ENCODE measurements around the gene EHBP1L1. TPM values are rescaled to one million over a fixed set of nuclear protein-coding genes. Genes with fewer than 3 reads are reported as not detected.

EHBP1L1 gene
- total RNA-seq, 2 experiments from 2014 or later: 115 to 120 TPM

GRCh38 chr11:65595131-65595530 lies 19.3 kb downstream of the EHBP1L1 start:
- CTCF ChIA-PET: interaction anchor here (1.2 to 4.2 kb wide), 4 partner anchors 10 to 23 kb away, joined by 3 to 23 read pairs (median 4); partner anchors contain the start of genes FAM89B, MAP3K11 and PCNX3
- POLR2A ChIA-PET: interaction anchor here (1.8 kb wide), 1 partner anchor 10 kb away, joined by 6 read pairs; no protein-coding TSS in a partner anchor

- ChIA-PET POLR2A (interaction anchor here (0.6 to 1.8 kb wide), 2 partner anchors 9 to 482 kb away, joined by 3 to 6 read pairs; no protein-coding TSS in a partner anchor), CTCF (interaction anchor here (1.1 to 4.2 kb wide), 3 partner anchors 10 to 87 kb away, joined by 3 to 23 read pairs (median 3); partner anchors contain the start of gene FAM89B)
Observed at GRCh38 chr11:65595543-65596281, 19.9 kb downstream of the EHBP1L1 start, which contains the start of gene KCNK7. KCNK7 (minus strand) TSS chr11:65595800; CDS start chr11:65595772, 28 bp downstream.

- POLR2A ChIA-PET: interaction anchor here (1.8 kb wide), 1 partner anchor 8 kb away, joined by 6 read pairs; no protein-coding TSS in a partner anchor
- CTCF ChIA-PET: interaction anchor here (1.1 to 4.2 kb wide), 3 partner anchors 11 to 88 kb away, joined by 3 to 23 read pairs (median 3); partner anchors contain the start of gene FAM89B
Observed at GRCh38 chr11:65596520-65596919, 20.7 kb downstream of the EHBP1L1 start.

- ChIA-PET POLR2A (no interaction called here), CTCF (interaction anchor here (0.6 to 1.3 kb wide), 2 partner anchors 10 to 133 kb away, joined by 3 to 4 read pairs; no protein-coding TSS in a partner anchor)
Observed at GRCh38 chr11:65598258-65598699, 22.4 kb downstream of the EHBP1L1 start.

- CTCF ChIA-PET: interaction anchor here (2.2 kb wide), 1 partner anchor 58 kb away, joined by 8 read pairs; no protein-coding TSS in a partner anchor
- POLR2A ChIA-PET: no interaction called here
Observed at GRCh38 chr11:65599216-65599954, 23.5 kb downstream of the EHBP1L1 start.

GRCh38 chr11:65599955-65600246 lies 24.0 kb downstream of the EHBP1L1 start:
- ChIA-PET CTCF (interaction anchor here (2.2 kb wide), 1 partner anchor 59 kb away, joined by 8 read pairs; no protein-coding TSS in a partner anchor), POLR2A (no interaction called here)

- ChIA-PET CTCF (interaction anchor here (1.3 kb wide), 1 partner anchor 11 kb away, joined by 7 read pairs; no protein-coding TSS in a partner anchor), POLR2A (interaction anchor here (0.6 to 1.5 kb wide), 2 partner anchors 9 to 12 kb away, joined by 3 to 6 read pairs; partner anchors contain the start of gene KCNK7)
Observed at GRCh38 chr11:65604258-65604657, 28.4 kb downstream of the EHBP1L1 start.

- CTCF ChIA-PET: interaction anchor here (0.6 to 1.0 kb wide), 3 partner anchors 30 to 83 kb away, joined by 3 read pairs; no protein-coding TSS in a partner anchor
- POLR2A ChIA-PET: no interaction called here
Observed at GRCh38 chr11:65606876-65607613, 31.2 kb downstream of the EHBP1L1 start.

GRCh38 chr11:65607614-65608426 lies 32.0 kb downstream of the EHBP1L1 start:
- ChIA-PET POLR2A (no interaction called here), CTCF (interaction anchor here (1.0 kb wide), 1 partner anchor 82 kb away, joined by 3 read pairs; no protein-coding TSS in a partner anchor)

- ChIA-PET CTCF (interaction anchor here (1.1 to 1.9 kb wide), 2 partner anchors 16 to 21 kb away, joined by 4 to 7 read pairs; no protein-coding TSS in a partner anchor), POLR2A (no interaction called here)
Observed at GRCh38 chr11:65609229-65609628, 33.4 kb downstream of the EHBP1L1 start.

- ChIA-PET CTCF (interaction anchor here (0.6 to 1.9 kb wide), 3 partner anchors 16 to 276 kb away, joined by 3 to 7 read pairs (median 4); no protein-coding TSS in a partner anchor), POLR2A (no interaction called here)
Observed at GRCh38 chr11:65609665-65610064, 33.8 kb downstream of the EHBP1L1 start.

GRCh38 chr11:65610404-65610803 lies 34.6 kb downstream of the EHBP1L1 start:
- ChIA-PET CTCF (interaction anchor here (0.6 to 1.5 kb wide), 2 partner anchors 21 to 275 kb away, joined by 3 to 4 read pairs; no protein-coding TSS in a partner anchor), POLR2A (no interaction called here)

GRCh38 chr11:65611028-65611757 lies 35.3 kb downstream of the EHBP1L1 start:
- ChIA-PET POLR2A (no interaction called here), CTCF (interaction anchor here (1.5 kb wide), 1 partner anchor 22 kb away, joined by 4 read pairs; no protein-coding TSS in a partner anchor)

GRCh38 chr11:65611758-65612603 lies 36.1 kb downstream of the EHBP1L1 start:
- ChIA-PET CTCF (interaction anchor here (0.8 to 1.7 kb wide), 3 partner anchors 22 to 41 kb away, joined by 3 to 9 read pairs (median 3); partner anchors contain the start of gene ZNRD2), POLR2A (interaction anchor here (0.5 to 1.1 kb wide), 2 partner anchors 42 to 189 kb away, joined by 3 read pairs; partner anchors contain the start of genes NEAT1 and ZNRD2)

GRCh38 chr11:65612691-65613090 lies 36.8 kb downstream of the EHBP1L1 start:
- ChIA-PET CTCF (interaction anchor here (0.8 to 3.3 kb wide), 9 partner anchors 19 to 247 kb away, joined by 3 to 14 read pairs (median 3); partner anchors contain the start of genes EHBP1L1, MUS81, SIPA1 and ZNRD2), POLR2A (interaction anchor here (0.5 to 1.4 kb wide), 5 partner anchors 25 to 190 kb away, joined by 3 read pairs; partner anchors contain the start of genes NEAT1 and ZNRD2)
